HCT116 (cell line): ENCODE data around the gene FOXB1.

ENCODE experiments used
- ATF3 ChIP-seq: IDR thresholded peaks from 2 replicates; pipeline ENCODE4 v1.6.1; 2012
- CBX3 ChIP-seq: IDR thresholded peaks from 2 replicates; pipeline ENCODE4 v1.6.1; 2012; ENCODE audit warnings: low read depth
- CTCF ChIP-seq, 3 experiments: fragments of 200-600 bp in 1 of 3; sonication (generic) in 1 of 3; IDR thresholded peaks in 2 of 3; conservative IDR thresholded peaks in 1 of 3; 2 replicates each; pipeline ENCODE4 v1.5.1; 2012 to 2017; ENCODE audit warnings: low read depth in 2 of 3, low read length in 2 of 3, antibody characterized with exemption in 1 of 3, borderline replicate concordance in 1 of 3, control low read depth in 1 of 3, mild to moderate bottlenecking in 1 of 3, mixed read lengths in 1 of 3, mixed run types in 1 of 3, moderate library complexity in 1 of 3; ENCODE audit not compliant: insufficient read depth in 1 of 3
- EZH2 ChIP-seq: fragments of 200-600 bp; sonication (generic); IDR thresholded peaks from 2 replicates; pipeline ENCODE4 v1.6.1; 2017; ENCODE audit warnings: antibody characterized with exemption, mixed run types
- MAX ChIP-seq: IDR thresholded peaks from 2 replicates; pipeline ENCODE4 v1.6.1; 2012
- POLR2A ChIP-seq: IDR thresholded peaks from 2 replicates; pipeline ENCODE4 v1.7.0; 2011; ENCODE audit warnings: borderline replicate concordance; ENCODE audit not compliant: insufficient read depth, insufficient read length; ENCODE audit errors: extremely low read depth
- POLR2AphosphoS5 ChIP-seq: IDR thresholded peaks from 2 replicates; pipeline ENCODE4 v1.6.1; 2011; ENCODE audit warnings: mild to moderate bottlenecking, low read depth, low read length, moderate library complexity
- SP1 ChIP-seq: IDR thresholded peaks from 2 replicates; pipeline ENCODE4 v1.6.1; 2012; ENCODE audit warnings: low read depth
- ZBTB33 ChIP-seq: IDR thresholded peaks from 2 replicates; pipeline ENCODE4 v1.6.1; 2011; ENCODE audit warnings: mild to moderate bottlenecking, low read length, moderate library complexity; ENCODE audit not compliant: insufficient replicate concordance; ENCODE audit errors: extremely low read depth
- ZNF274 ChIP-seq: fragments of 200-500 bp; sonication (Bioruptor generic); IDR thresholded peaks from 2 replicates; pipeline ENCODE4 v1.6.1; 2014; ENCODE audit warnings: mild to moderate bottlenecking, low read depth, low read length, inconsistent platforms

- TF ChIP-seq CTCF (IDR thresholded peaks at IDR 0.05 in 2 of 3, conservative IDR thresholded peaks at IDR 0.05 in 1 of 3; ENCODE audit: borderline replicate concordance in 1 of 3, insufficient read depth in 1 of 3, low read depth in 2 of 3, low read length in 2 of 3) (no peak), ZNF274 (no peak), POLR2A (no peak), MAX (no peak), ZBTB33 (no peak), EZH2 (no peak), SP1 (no peak), POLR2AphosphoS5 (no peak), ATF3 (no peak), CBX3 (no peak)
These were observed 40.8 kb upstream of the FOXB1 start for GRCh38 chr15:59963322-59963721.
